GM23248 (cell line): ENCODE measurements around the gene ACE. TPM values are rescaled to one million over a fixed set of nuclear protein-coding genes. Genes with fewer than 3 reads are reported as not detected.
A peak's percentile ranks its signal among the peaks of the same experiment; 100 is the strongest.
"Not testable (repeated sequence)": the region's sequence is repeated elsewhere in the genome, so short reads cannot be mapped to it uniquely, and the experiment has no call there.

Experiments used
- DNase-seq: peaks from one replicate; pipeline ENCODE4 v3.0.0-alpha.2; 2015
- H2AFZ ChIP-seq: fragments of 200-600 bp; sonication (generic); 2 replicates; pipeline ENCODE4 v1.6.1; 2016; ENCODE audit warnings: antibody characterized with exemption
- H3F3A ChIP-seq: fragments of 200-600 bp; sonication (generic); 2 replicates; pipeline ENCODE4 v1.6.1; 2016; ENCODE audit warnings: mild to moderate bottlenecking, antibody characterized with exemption, mixed run types; ENCODE audit not compliant: insufficient read depth
- H3K27ac ChIP-seq: fragments of 200-600 bp; sonication (generic); 2 replicates; pipeline ENCODE4 v1.5.1; 2016; ENCODE audit warnings: mild to moderate bottlenecking
- H3K27me3 ChIP-seq: fragments of 200-600 bp; sonication (generic); replicated peaks from 2 replicates; pipeline ENCODE4 v1.6.1; 2016; ENCODE audit warnings: mild to moderate bottlenecking; ENCODE audit not compliant: insufficient read depth
- H3K36me3 ChIP-seq: fragments of 200-600 bp; sonication (generic); 2 replicates; pipeline ENCODE4 v1.6.1; 2016; ENCODE audit warnings: low read depth, mild to moderate bottlenecking
- H3K4me1 ChIP-seq: fragments of 200-600 bp; sonication (generic); 2 replicates; pipeline ENCODE4 v1.6.1; 2016; ENCODE audit warnings: mild to moderate bottlenecking; ENCODE audit not compliant: insufficient read depth
- H3K4me2 ChIP-seq: fragments of 200-600 bp; sonication (generic); one replicate; pipeline ENCODE4 v1.6.1; 2016; ENCODE audit warnings: mild to moderate bottlenecking; ENCODE audit not compliant: unreplicated experiment
- H3K4me3 ChIP-seq: fragments of 200-600 bp; sonication (generic); 2 replicates; pipeline ENCODE4 v1.5.1; 2016; ENCODE audit warnings: mild to moderate bottlenecking
- H3K79me2 ChIP-seq: fragments of 200-600 bp; sonication (generic); 2 replicates; pipeline ENCODE4 v1.6.1; 2016; ENCODE audit warnings: mild to moderate bottlenecking; ENCODE audit not compliant: insufficient read depth
- H3K9ac ChIP-seq: fragments of 200-600 bp; sonication (generic); 2 replicates; pipeline ENCODE4 v1.6.1; 2016; ENCODE audit warnings: mild to moderate bottlenecking
- H3K9me2 ChIP-seq: fragments of 200-600 bp; sonication (generic); 2 replicates; pipeline ENCODE4 v1.6.1; 2016; ENCODE audit warnings: mixed run types, mild to moderate bottlenecking, moderate library complexity; ENCODE audit not compliant: insufficient read depth
- H3K9me3 ChIP-seq: fragments of 200-600 bp; sonication (generic); one replicate; pipeline ENCODE4 v1.6.1; 2017; ENCODE audit warnings: low read depth
- H4K20me1 ChIP-seq: fragments of 200-600 bp; sonication (generic); 2 replicates; pipeline ENCODE4 v1.6.0; 2016; ENCODE audit not compliant: insufficient read depth
- EZH2 ChIP-seq: fragments of 200-600 bp; sonication (generic); IDR thresholded peaks from 2 replicates; pipeline ENCODE4 v1.6.1; 2018; ENCODE audit warnings: antibody characterized with exemption, mild to moderate bottlenecking; ENCODE audit not compliant: insufficient read depth, poor library complexity, severe bottlenecking
- EZH2phosphoT487 ChIP-seq: fragments of 200-600 bp; sonication (generic); IDR thresholded peaks from 2 replicates; pipeline ENCODE4 v1.6.1; 2018; ENCODE audit warnings: antibody characterized with exemption, moderate library complexity, mild to moderate bottlenecking, low read depth; ENCODE audit not compliant: insufficient read depth
- WGBS, 2 experiments: methylation state at CpG; one replicate each; pipeline ENCODE4 v1.1.6; 2015 to 2017; ENCODE audit warnings: low lambda C conversion rate in 2 of 2, low coverage in 1 of 2; ENCODE audit errors: missing lambda C conversion rate in 2 of 2; 5-methylcytosine and 5-hydroxymethylcytosine counted together
- in situ Hi-C: fragments of 300-500 bp; cut with MboI; formaldehyde crosslinking; loops from 2 replicates; pipeline ENCODE4 v1.15.0; 2020
- polyA plus RNA-seq: library from polyadenylated mRNA; unstranded; fragments of >200 nt; fragmentation: Nextera tagmentation; extraction: Ambion mirVana; gene quantifications from 2 replicates; pipeline ENCODE4 v1.2.1, GENCODE V29; 2016
- total RNA-seq: library from RNA; depleted of rRNA; stranded (reverse); fragments of >200 nt; shearing (Covaris generic); gene quantifications from 2 replicates; pipeline ENCODE4 v1.2.3, GENCODE V29; 2014

ACE gene
- total and polyA plus RNA-seq, 2 experiments from 2014 or later, result 2.2 to 3.4 TPM

DNA sequence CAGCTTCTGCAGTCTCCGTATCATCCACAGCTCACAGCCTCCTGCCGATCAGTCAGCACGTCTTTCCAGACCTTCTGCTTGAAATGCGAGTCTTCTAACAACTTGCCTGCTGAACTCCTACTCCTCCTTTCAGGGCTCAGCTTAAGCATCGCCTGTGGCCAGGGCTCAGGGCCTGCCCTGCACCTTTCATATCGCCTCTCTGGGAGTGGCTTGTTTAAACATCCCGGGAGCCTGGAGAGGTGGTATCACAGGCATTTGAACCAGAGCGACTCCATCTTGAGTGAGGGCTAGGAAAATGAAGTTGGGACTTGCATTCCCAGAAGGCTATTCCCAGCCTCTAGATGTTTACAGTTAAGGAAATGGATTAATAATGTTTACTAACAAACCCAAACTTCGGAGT is 16.8 kb upstream of the ACE start:
- Histone ChIP-seq H3K79me2 (no peaks in the 10 kb centered on the region), H3K9me2 (no peaks in the 10 kb centered on the region), H3K9ac (peak overlapping the region; percentile 80; the same call in 1 of the 2 replicates), H3K27me3 (no peaks in the 10 kb centered on the region), H4K20me1 (no peaks in the 10 kb centered on the region), H2AFZ (no peak overlapping the region), H3K27ac (peak overlapping the region; percentile 85; the same call in 1 of the 2 replicates), H3K4me2 (peak overlapping the region; percentile 93), H3K4me3 (no peak overlapping the region), H3F3A (peaks cover 33% of the 10 kb centered on the region), H3K9me3 (no peaks in the 10 kb centered on the region), H3K36me3 (no peaks in the 10 kb centered on the region), H3K4me1 (peaks cover 23% of the 10 kb centered on the region)
- no peak for DNase-seq
- TF ChIP-seq EZH2phosphoT487 (no peak), EZH2 (no peak)
- in situ Hi-C loops, result no loop called here
- 66 to 68% methylated on average over 9 of the region's 9 CpGs for WGBS, 2 experiments

DNA sequence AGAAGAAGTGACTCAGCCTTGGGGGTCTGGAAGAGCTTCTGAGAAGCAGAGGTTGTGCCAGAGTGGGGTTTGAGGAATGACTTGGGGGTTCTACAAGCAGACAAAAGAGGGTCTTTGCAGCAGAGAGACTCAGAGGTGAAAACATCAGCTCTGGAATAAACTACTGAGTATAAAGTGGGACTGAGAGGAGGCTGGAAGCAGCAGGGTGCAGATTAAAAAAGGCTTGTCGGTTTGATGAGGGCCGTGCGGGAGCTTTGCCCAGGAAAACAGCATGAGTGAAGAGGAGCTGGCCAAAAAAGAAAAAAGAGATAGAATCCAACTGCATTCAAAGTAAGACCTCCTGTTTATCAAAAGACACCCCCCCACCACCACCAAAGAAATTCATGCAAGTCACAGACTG is 13.1 kb upstream of the ACE start:
- TF ChIP-seq EZH2phosphoT487 (no peak), EZH2 (no peak)
- DNase-seq, result no peak

DNA sequence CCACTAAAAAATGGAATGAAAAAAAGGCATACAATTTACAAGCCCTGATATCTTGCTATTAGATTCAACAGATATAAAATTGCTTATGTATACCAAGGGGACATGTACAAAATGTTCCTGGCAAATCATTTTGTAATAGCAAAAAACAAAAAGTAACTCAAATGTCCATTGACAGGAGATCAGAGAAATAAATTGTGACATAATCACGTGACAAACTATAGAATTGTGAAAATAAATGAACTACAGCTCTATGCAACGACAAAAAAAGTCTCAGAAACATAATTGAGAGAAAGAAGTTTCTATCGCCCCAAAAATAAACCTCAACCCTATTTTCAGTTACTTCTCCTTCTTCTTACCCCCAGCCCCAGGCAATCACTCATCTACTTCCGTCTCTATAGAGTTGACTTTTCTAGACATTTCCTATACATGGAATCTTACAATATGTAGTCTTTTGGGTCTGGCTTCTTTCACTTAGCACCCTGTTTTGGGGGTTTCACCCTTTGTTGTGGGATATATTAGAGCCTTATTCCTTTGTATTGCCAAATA is 12.1 kb upstream of the ACE start:
- H3K79me2 ChIP-seq, result no peaks in the 10 kb centered on the region
- H3K27ac ChIP-seq, result no peak overlapping the region
- H3K9me3 ChIP-seq, result no peaks in the 10 kb centered on the region
- peaks cover 28% of the 10 kb centered on the region for H3F3A ChIP-seq
- DNase-seq, result no peak
- no peak overlapping the region for H3K4me2 ChIP-seq
- no peak overlapping the region for H3K9ac ChIP-seq
- no peaks in the 10 kb centered on the region for H4K20me1 ChIP-seq
- H2AFZ ChIP-seq, result no peak overlapping the region
- no peak for TF ChIP-seq EZH2
- TF ChIP-seq EZH2phosphoT487, result no peak
- H3K36me3 ChIP-seq, result no peaks in the 10 kb centered on the region
- 82 to 90% methylated on average over 4 of the region's 4 CpGs for WGBS, 2 experiments
- in situ Hi-C loops, result no loop called here
- no peak overlapping the region for H3K4me3 ChIP-seq
- H3K9me2 ChIP-seq, result no peaks in the 10 kb centered on the region
- no peaks in the 10 kb centered on the region for H3K27me3 ChIP-seq
- H3K4me1 ChIP-seq, result peaks cover 23% of the 10 kb centered on the region

More for the DNA sequence above, 13.1 kb upstream of the ACE start:
- Histone ChIP-seq H4K20me1 (no peaks in the 10 kb centered on the region), H3K9ac (no peak overlapping the region), H3K36me3 (no peaks in the 10 kb centered on the region), H3K4me2 (no peak overlapping the region), H2AFZ (no peak overlapping the region), H3K9me2 (no peaks in the 10 kb centered on the region), H3K4me3 (no peak overlapping the region), H3K79me2 (no peaks in the 10 kb centered on the region), H3K27ac (no peak overlapping the region), H3K9me3 (no peaks in the 10 kb centered on the region), H3K4me1 (peaks cover 23% of the 10 kb centered on the region), H3F3A (peaks cover 29% of the 10 kb centered on the region), H3K27me3 (no peaks in the 10 kb centered on the region)
- in situ Hi-C loops, result no loop called here
- WGBS, 2 experiments, result 47 to 56% methylated on average over 3 of the region's 3 CpGs

DNA sequence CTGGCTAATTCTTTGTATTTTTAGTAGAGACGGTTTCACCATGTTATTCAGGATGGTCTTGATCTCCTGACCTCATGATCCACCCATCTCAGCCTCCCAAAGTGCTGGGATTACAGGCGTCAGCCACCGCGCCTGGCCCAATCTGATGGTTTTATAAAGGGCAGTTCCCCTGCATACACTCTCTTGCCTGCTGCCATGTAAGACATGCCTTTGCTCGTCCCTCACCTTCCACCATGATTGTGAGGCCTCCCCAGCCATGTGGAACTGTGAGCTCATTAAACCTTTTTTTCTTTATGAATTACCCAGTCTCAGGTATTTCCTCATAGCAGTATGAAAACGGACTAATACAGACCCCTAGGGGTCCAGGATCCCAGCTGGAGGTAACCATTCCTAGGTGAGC is 8.8 kb upstream of the ACE start:
- H3K4me2 ChIP-seq, in situ Hi-C loops: not testable (repeated sequence)
- 72 to 76% methylated on average over 6 of the region's 6 CpGs for WGBS, 2 experiments

GRCh38 chr17:63474174-63474573 is 2.7 kb upstream of the ACE start:
- in situ Hi-C loops, result no loop called here
- no peak overlapping the region for H3K27ac ChIP-seq
- H3K4me3 ChIP-seq, result no peak overlapping the region
- 53% methylated on average over 3 of the region's 3 CpGs for WGBS, 2 experiments
- no peaks in the 10 kb centered on the region for H3F3A ChIP-seq
- H3K9me2 ChIP-seq, result no peaks in the 10 kb centered on the region
- H2AFZ ChIP-seq, result no peak overlapping the region
- no peaks in the 10 kb centered on the region for H3K9me3 ChIP-seq
- H3K4me1 ChIP-seq, result peaks cover 13% of the 10 kb centered on the region
- no peak overlapping the region for H3K4me2 ChIP-seq
- H4K20me1 ChIP-seq, result no peaks in the 10 kb centered on the region
- TF ChIP-seq EZH2, result no peak
- no peak for TF ChIP-seq EZH2phosphoT487
- no peaks in the 10 kb centered on the region for H3K79me2 ChIP-seq
- H3K9ac ChIP-seq, result no peak overlapping the region
- DNase-seq, result no peak
- H3K36me3 ChIP-seq, result no peaks in the 10 kb centered on the region
- H3K27me3 ChIP-seq, result no peaks in the 10 kb centered on the region

More for the DNA sequence above, 8.8 kb upstream of the ACE start:
- not testable (repeated sequence) for H3K36me3 ChIP-seq, H3K9ac ChIP-seq, H4K20me1 ChIP-seq, H3K4me1 ChIP-seq, H3K9me3 ChIP-seq, H3K27me3 ChIP-seq, H3K4me3 ChIP-seq, H2AFZ ChIP-seq, H3K79me2 ChIP-seq, H3F3A ChIP-seq, H3K9me2 ChIP-seq, DNase-seq, H3K27ac ChIP-seq
